Loucy (cell line): ENCODE measurements around the gene ASPG.

Source experiments
- EZH2phosphoT487 ChIP-seq: fragments of 200-600 bp; IDR thresholded peaks from 2 replicates; pipeline ENCODE4 v1.6.1; 2018; ENCODE audit warnings: antibody characterized with exemption, mild to moderate bottlenecking, moderate library complexity, borderline replicate concordance
- TF ChIP-seq, protein P1 (sequence below): fragments of 200-600 bp; sonication (generic); conservative IDR thresholded peaks from 2 replicates; pipeline ENCODE4 v1.5.1; 2014; ENCODE audit warnings: mild to moderate bottlenecking, antibody characterized with exemption, low read length

DNA sequence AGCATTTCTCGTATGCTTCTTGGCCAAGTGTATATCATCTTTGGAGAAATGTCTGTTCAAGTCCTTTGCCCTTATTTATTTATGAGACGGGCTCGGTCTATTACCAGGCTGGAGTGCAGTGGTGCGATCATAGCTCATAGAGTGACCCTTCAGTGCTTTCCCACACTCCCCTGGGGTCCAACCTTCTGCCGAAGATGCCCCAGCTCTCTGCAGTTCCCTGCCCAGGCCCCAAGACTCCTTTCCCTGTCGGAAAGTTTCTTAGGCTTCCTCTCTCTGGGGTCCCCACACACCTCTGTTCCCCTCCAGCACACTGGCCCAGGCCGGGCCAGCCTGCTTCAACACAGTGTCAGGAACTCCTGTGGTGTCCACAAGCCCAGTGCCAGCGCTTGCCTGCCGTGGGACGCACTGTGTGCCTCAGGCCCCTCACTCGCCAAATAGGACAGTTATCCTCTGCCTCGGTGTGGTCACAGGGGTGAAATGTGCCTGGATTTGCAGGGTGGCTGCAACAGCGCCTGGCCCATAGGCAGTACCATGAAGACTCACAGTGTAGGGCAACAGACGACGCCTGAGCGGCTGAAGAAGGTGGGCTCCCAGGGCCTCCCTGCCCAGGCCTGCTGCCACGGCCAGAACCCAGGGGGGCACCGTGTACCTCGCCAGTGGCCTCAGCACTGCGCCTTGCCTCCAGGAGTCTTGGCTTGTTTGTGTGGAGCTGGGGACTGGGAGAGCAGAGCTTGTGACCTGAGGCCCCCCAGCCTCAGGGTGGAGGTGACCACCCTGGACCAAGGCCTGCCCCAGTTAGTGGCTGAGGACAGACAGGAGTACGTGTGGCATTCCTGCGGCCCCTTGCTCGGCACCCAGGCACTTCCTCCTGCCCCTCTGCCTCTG, 4.9 kb upstream of the ASPG start:
- TF ChIP-seq, protein P1, sequence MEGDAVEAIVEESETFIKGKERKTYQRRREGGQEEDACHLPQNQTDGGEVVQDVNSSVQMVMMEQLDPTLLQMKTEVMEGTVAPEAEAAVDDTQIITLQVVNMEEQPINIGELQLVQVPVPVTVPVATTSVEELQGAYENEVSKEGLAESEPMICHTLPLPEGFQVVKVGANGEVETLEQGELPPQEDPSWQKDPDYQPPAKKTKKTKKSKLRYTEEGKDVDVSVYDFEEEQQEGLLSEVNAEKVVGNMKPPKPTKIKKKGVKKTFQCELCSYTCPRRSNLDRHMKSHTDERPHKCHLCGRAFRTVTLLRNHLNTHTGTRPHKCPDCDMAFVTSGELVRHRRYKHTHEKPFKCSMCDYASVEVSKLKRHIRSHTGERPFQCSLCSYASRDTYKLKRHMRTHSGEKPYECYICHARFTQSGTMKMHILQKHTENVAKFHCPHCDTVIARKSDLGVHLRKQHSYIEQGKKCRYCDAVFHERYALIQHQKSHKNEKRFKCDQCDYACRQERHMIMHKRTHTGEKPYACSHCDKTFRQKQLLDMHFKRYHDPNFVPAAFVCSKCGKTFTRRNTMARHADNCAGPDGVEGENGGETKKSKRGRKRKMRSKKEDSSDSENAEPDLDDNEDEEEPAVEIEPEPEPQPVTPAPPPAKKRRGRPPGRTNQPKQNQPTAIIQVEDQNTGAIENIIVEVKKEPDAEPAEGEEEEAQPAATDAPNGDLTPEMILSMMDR, result no peak
- TF ChIP-seq EZH2phosphoT487, result no peak
